Measurements from ENCODE around the gene GIGYF1. TPM values are rescaled to one million over a fixed set of nuclear protein-coding genes. Genes with fewer than 3 reads are reported as not detected.

The GIGYF1 gene
- total RNA-seq, 3 donors from 2014 or later, result 25.0 to 39.0 (median 34.8) TPM

DNA sequence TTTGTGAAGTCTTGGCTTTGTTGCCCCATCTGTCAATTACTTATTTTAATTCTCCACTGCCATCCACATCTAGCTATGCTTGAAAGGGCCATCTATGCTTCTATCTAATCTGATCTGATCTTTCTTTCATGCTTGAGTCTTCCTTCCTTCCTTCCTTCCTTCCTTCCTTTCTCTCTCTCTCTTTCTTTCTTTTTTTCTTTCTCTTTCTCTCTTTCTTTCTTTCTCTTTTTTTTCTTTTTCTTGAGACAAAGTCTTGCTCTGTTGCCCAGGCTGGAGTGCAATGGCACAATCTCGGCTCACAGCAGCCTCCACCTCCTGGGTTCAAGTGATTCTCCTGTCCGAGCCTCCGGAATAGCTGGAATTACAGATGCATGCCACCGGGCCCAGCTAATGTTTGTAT lies 64.0 kb downstream of the GIGYF1 start:
- TF ChIP-seq POLR2AphosphoS5 (IDR thresholded peaks at IDR 0.05) (no peak), POLR2A (IDR thresholded peaks at IDR 0.05) (no peak)
- TF ChIP-seq, protein P1, sequence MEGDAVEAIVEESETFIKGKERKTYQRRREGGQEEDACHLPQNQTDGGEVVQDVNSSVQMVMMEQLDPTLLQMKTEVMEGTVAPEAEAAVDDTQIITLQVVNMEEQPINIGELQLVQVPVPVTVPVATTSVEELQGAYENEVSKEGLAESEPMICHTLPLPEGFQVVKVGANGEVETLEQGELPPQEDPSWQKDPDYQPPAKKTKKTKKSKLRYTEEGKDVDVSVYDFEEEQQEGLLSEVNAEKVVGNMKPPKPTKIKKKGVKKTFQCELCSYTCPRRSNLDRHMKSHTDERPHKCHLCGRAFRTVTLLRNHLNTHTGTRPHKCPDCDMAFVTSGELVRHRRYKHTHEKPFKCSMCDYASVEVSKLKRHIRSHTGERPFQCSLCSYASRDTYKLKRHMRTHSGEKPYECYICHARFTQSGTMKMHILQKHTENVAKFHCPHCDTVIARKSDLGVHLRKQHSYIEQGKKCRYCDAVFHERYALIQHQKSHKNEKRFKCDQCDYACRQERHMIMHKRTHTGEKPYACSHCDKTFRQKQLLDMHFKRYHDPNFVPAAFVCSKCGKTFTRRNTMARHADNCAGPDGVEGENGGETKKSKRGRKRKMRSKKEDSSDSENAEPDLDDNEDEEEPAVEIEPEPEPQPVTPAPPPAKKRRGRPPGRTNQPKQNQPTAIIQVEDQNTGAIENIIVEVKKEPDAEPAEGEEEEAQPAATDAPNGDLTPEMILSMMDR (IDR thresholded peaks at IDR 0.05), result no peak
- DNase-seq (ENCODE audit: low spot score in 2 of 2), result no peak
- H3K27me3 ChIP-seq, result no peaks in the 10 kb centered on the region

More for the DNA sequence above, 64.0 kb downstream of the GIGYF1 start:
- H3K36me3 ChIP-seq, result no peaks in the 10 kb centered on the region
- H3K4me1 ChIP-seq, result peaks cover 0 to 4% of the 10 kb centered on the region in 2 donors
- H3K4me3 ChIP-seq, result no peak overlapping the region
- H3K9me3 ChIP-seq, result no peaks in the 10 kb centered on the region
- intact Hi-C loops (cut with DNase I; ENCODE audit: low total_unique reads), result no loop called here
- H3K27ac ChIP-seq, result no peak overlapping the region

Other genes with a start within 250 kb of the GIGYF1 start
- not detected for gene SPACDR, start 230.0 kb downstream of the GIGYF1 start, total RNA-seq
- 10 to 100 TPM; 17.0 to 23.7 (median 19.7) TPM for gene TSC22D4, start 215.0 kb downstream of the GIGYF1 start, total RNA-seq
- gene NYAP1, start 210.3 kb downstream of the GIGYF1 start, total RNA-seq, result under 1 TPM; 0.48 to 0.66 (median 0.59) TPM
- 10 to 100 TPM; 12.2 to 24.7 (median 18.7) TPM for gene AGFG2, start 155.0 kb downstream of the GIGYF1 start, total RNA-seq
- gene SAP25, start 120.3 kb downstream of the GIGYF1 start, total RNA-seq, result 1 to 10 TPM in 1 of 3 donors, under 1 TPM in 2; 0.96 to 2.2 (median 0.98) TPM
- 10 to 100 TPM; 49.6 to 89.1 (median 88.1) TPM for gene LRCH4, start 108.1 kb downstream of the GIGYF1 start, total RNA-seq
- under 1 TPM in 2 of 3 donors, not detected in 1; 0.59 to 0.98 TPM for gene FBXO24, start 107.9 kb downstream of the GIGYF1 start, total RNA-seq
- 10 to 100 TPM; 33.1 to 61.8 (median 39.7) TPM for gene PCOLCE, start 91.9 kb downstream of the GIGYF1 start, total RNA-seq
- 10 to 100 TPM in 2 of 3 donors, 1 to 10 TPM in 1; 8.8 to 12.6 (median 11.8) TPM for gene MOSPD3, start 81.7 kb downstream of the GIGYF1 start, total RNA-seq
- under 1 TPM in 1 of 3 donors, not detected in 2; 0.48 TPM for gene TFR2, start 52.7 kb downstream of the GIGYF1 start, total RNA-seq
- not detected for gene ACTL6B, start 37.8 kb downstream of the GIGYF1 start, total RNA-seq
- gene GNB2, start 20.5 kb downstream of the GIGYF1 start, total RNA-seq, result 100 to 1,000 TPM; 113 to 197 (median 173) TPM
- 10 to 100 TPM; 25.8 to 28.2 (median 27.4) TPM for gene POP7, start 11.9 kb upstream of the GIGYF1 start, total RNA-seq
- not detected for gene EPO, start 26.2 kb upstream of the GIGYF1 start, total RNA-seq
- gene ZAN, start 39.3 kb upstream of the GIGYF1 start, total RNA-seq, result not detected
- 10 to 100 TPM; 21.4 to 64.9 (median 31.8) TPM for gene EPHB4, start 133.3 kb upstream of the GIGYF1 start, total RNA-seq
- gene SLC12A9, start 158.5 kb upstream of the GIGYF1 start, total RNA-seq, result 10 to 100 TPM; 13.3 to 18.0 (median 16.7) TPM
- gene TRIP6, start 173.1 kb upstream of the GIGYF1 start, total RNA-seq, result 10 to 100 TPM; 45.3 to 62.8 (median 49.8) TPM
- gene SRRT, start 180.9 kb upstream of the GIGYF1 start, total RNA-seq, result 100 to 1,000 TPM in 2 of 3 donors, 10 to 100 TPM in 1; 45.8 to 111 (median 104) TPM
- 1 to 10 TPM; 2.9 to 4.2 (median 3.7) TPM for gene UFSP1, start 195.5 kb upstream of the GIGYF1 start, total RNA-seq
- 1 to 10 TPM in 2 of 3 donors, under 1 TPM in 1; 0.64 to 4.3 (median 3.2) TPM for gene ACHE, start 201.6 kb upstream of the GIGYF1 start, total RNA-seq

Data from breast epithelium (tissue), 4 donors.